ENCODE results near the gene UBXN11. TPM values are rescaled to one million over a fixed set of nuclear protein-coding genes. Genes with fewer than 3 reads are reported as not detected.

Gene UBXN11
- polyA plus RNA-seq, 1 of the 3 experiments (the other 2 are of a cell fraction), result 30.6 TPM

GRCh38 chr1:26277261-26277661 lies 29.2 kb downstream of the UBXN11 start:
- Histone ChIP-seq H4K20me1 (ENCODE audit: insufficient read depth) (peaks cover 14% of the 10 kb centered on the region), H3K4me2 (no peak overlapping the region), H3K36me3 (replicated peaks in 1 of 2; ENCODE audit: control insufficient read depth in 1 of 2, insufficient read depth in 2 of 2, low read length in 1 of 2) (peaks cover 9 to 25% of the 10 kb centered on the region in 2 experiments), H3K27me3 (ENCODE audit: insufficient read depth) (no peaks in the 10 kb centered on the region), H2AFZ (ENCODE audit: low read depth) (no peak overlapping the region), H3F3A (replicated peaks; ENCODE audit: insufficient read depth) (peaks cover 51% of the 10 kb centered on the region), H3K9ac (no peak overlapping the region), H3K4me3 (ENCODE audit: low read depth in 2 of 2, low read length in 1 of 2) (no peak overlapping the region), H3K4me1 (ENCODE audit: control insufficient read depth in 1 of 2, insufficient read depth in 2 of 2, low read depth in 1 of 2, low read length in 1 of 2) (peaks cover 36 to 55% of the 10 kb centered on the region in 2 experiments; a peak in 3 of 4 replicates), H3K27ac (ENCODE audit: low read depth in 2 of 2, low read length in 1 of 2) (peak overlapping the region in 1 of 2 experiments; percentile 87; a peak in 3 of 4 replicates), H3K9me3 (no peaks in the 10 kb centered on the region), H3K9me2 (no peaks in the 10 kb centered on the region), H3K79me2 (ENCODE audit: insufficient read depth) (peaks cover 31% of the 10 kb centered on the region)
- WGBS (ENCODE audit: low lambda C conversion rate), result 92% methylated on average over 3 of the region's 3 CpGs
- DNase-seq, result no peak
- ChIA-PET CTCF (interaction anchor here (1.2 to 9.5 kb wide), 11 partner anchors 10 to 171 kb away, joined by 3 to 204 read pairs (median 8); partner anchors contain the start of genes CD52, CEP85 and ZNF593), POLR2A (no interaction called here)
- no peak for TF ChIP-seq NFIC (IDR thresholded peaks at IDR 0.05; ENCODE audit: borderline replicate concordance)
- no peak for TF ChIP-seq RXRA (IDR thresholded peaks at IDR 0.05; ENCODE audit: borderline replicate concordance, low read depth)
- no peak for TF ChIP-seq TCF12 (IDR thresholded peaks at IDR 0.05)
- TF ChIP-seq TEAD4 (IDR thresholded peaks at IDR 0.05; ENCODE audit: borderline replicate concordance, insufficient read depth), result no peak
- no peak for TF ChIP-seq SMC3 (IDR thresholded peaks at IDR 0.05; ENCODE audit: low read depth, low read length)
- TF ChIP-seq GABPA (IDR thresholded peaks at IDR 0.05; ENCODE audit: low read depth), result no peak
- TF ChIP-seq ELF1 (IDR thresholded peaks at IDR 0.05), result no peak
- no peak for TF ChIP-seq POLR2AphosphoS5 (IDR thresholded peaks at IDR 0.05; ENCODE audit: low read depth, low read length)
- TF ChIP-seq RFX5 (IDR thresholded peaks at IDR 0.05; ENCODE audit: low read length), result no peak
- no peak for TF ChIP-seq REST (IDR thresholded peaks at IDR 0.05; ENCODE audit: low read depth, low read length)
- no peak for TF ChIP-seq MEF2A (IDR thresholded peaks at IDR 0.05; ENCODE audit: borderline replicate concordance, low read depth)
- TF ChIP-seq FOXJ3 (CRISPR knock-in tag; IDR thresholded peaks at IDR 0.05), result no peak
- no peak for TF ChIP-seq RCOR1 (IDR thresholded peaks at IDR 0.05; ENCODE audit: low read length)
- TF ChIP-seq RAD21 (IDR thresholded peaks at IDR 0.05; ENCODE audit: low read length), result no peak
- TF ChIP-seq MXI1 (IDR thresholded peaks at IDR 0.05; ENCODE audit: low read depth, low read length), result no peak
- no peak for TF ChIP-seq NRF1 (IDR thresholded peaks at IDR 0.05; ENCODE audit: low read depth, low read length)
- TF ChIP-seq CHD2 (IDR thresholded peaks at IDR 0.05; ENCODE audit: low read length, partially characterized antibody), result no peak
- no peak for TF ChIP-seq ZBTB33 (IDR thresholded peaks at IDR 0.05; ENCODE audit: borderline replicate concordance, low read depth)
- TF ChIP-seq MAX (IDR thresholded peaks at IDR 0.05; ENCODE audit: low read depth), result no peak
- TF ChIP-seq USF1 (IDR thresholded peaks at IDR 0.05; ENCODE audit: borderline replicate concordance, low read depth), result no peak
